HepG2 (cell line): ENCODE results near the gene SLC25A5. TPM values are rescaled to one million over a fixed set of nuclear protein-coding genes. Genes with fewer than 3 reads are reported as not detected.

ENCODE experiments used
- ATAC-seq: fragments of 200-7000 bp; cut with Tn5 transposase; 3 replicates; pipeline ENCODE4 v1.9.1; 2020; ENCODE audit warnings: mild to moderate bottlenecking, moderate library complexity
- BruUV-seq: library from RNA; stranded (reverse); fragments of 400-500 nt; replicated peaks from 2 replicates; lab custom pipeline; 2021; lab: Mats Ljungman, UMichigan
- CTCF ChIA-PET: fragments of 300-600 bp; formaldehyde crosslinking; extraction: SDS; loops from one replicate; lab custom pipeline; 2021; ENCODE audit warnings: low total read pairs, inconsistent platforms, low intra/inter-chr PET ratio; lab: Yijun Ruan, JAX
- POLR2A ChIA-PET: fragments of 350-600 bp; sonication (Branson Sonifier 250); formaldehyde crosslinking; loops from one replicate; lab custom pipeline; 2020; ENCODE audit warnings: antibody characterized with exemption, inconsistent platforms; lab: Yijun Ruan, JAX
- DNase-seq: peaks from one replicate; pipeline ENCODE4 v3.0.0-alpha.2; 2015; ENCODE audit warnings: low spot score
- FAIRE-seq: peaks from 3 replicates; lab custom pipeline; 2011; peaks lifted over from hg19 to GRCh38; lab: Jason Lieb, UNC
- H2AFZ ChIP-seq: one replicate; pipeline ENCODE4 v1.6.1; 2011; ENCODE audit warnings: low read length, inconsistent platforms
- H3K27ac ChIP-seq: fragments of 300-600 bp; 3 replicates; pipeline ENCODE4 v1.8.0; 2011; ENCODE audit warnings: mixed run types, mild to moderate bottlenecking, mixed read lengths, low read length, inconsistent platforms; ENCODE audit not compliant: insufficient read depth; ENCODE audit errors: extremely low read length
- H3K27me3 ChIP-seq, 2 experiments: fragments of 200-600 bp in 1 of 2; 2 replicates in 1 of 2; 3 replicates in 1 of 2; pipeline versions ENCODE4 v1.6.0 to v1.8.0; 2011; ENCODE audit warnings: low read length in 2 of 2, mild to moderate bottlenecking in 2 of 2, moderate library complexity in 2 of 2, inconsistent platforms in 1 of 2; ENCODE audit not compliant: insufficient read depth in 2 of 2, control insufficient read depth in 1 of 2
- H3K36me3 ChIP-seq, 2 experiments: fragments of 200-600 bp in 1 of 2; replicated peaks in 1 of 2; 2 replicates in 1 of 2; 3 replicates in 1 of 2; pipeline versions ENCODE4 v1.5.1 to v1.8.0; 2011; ENCODE audit warnings: low read length in 2 of 2, inconsistent platforms in 1 of 2; ENCODE audit not compliant: insufficient read depth in 2 of 2, control insufficient read depth in 1 of 2
- H3K4me1 ChIP-seq: 2 replicates; pipeline ENCODE4 v1.5.1; 2012; ENCODE audit warnings: low read length, inconsistent platforms; ENCODE audit not compliant: insufficient read depth
- H3K4me2 ChIP-seq: 2 replicates; pipeline ENCODE4 v1.6.0; 2011; ENCODE audit warnings: low read depth, low read length, inconsistent platforms
- H3K4me3 ChIP-seq, 3 experiments: fragments of 200-600 bp in 1 of 3; sonication (generic), shearing (Covaris generic) in 1 of 3; replicated peaks in 1 of 3; 2 replicates each; pipeline ENCODE4 v1.5.1; 2011 to 2016; ENCODE audit warnings: low read length in 3 of 3, inconsistent platforms in 2 of 3, low read depth in 2 of 3, mild to moderate bottlenecking in 2 of 3, control low read depth in 1 of 3, mixed read lengths in 1 of 3; ENCODE audit not compliant: insufficient read depth in 1 of 3
- H3K79me2 ChIP-seq: one replicate; pipeline ENCODE4 v1.6.1; 2011; ENCODE audit warnings: low read length, inconsistent platforms; ENCODE audit not compliant: insufficient read depth
- H3K9ac ChIP-seq: 2 replicates; pipeline ENCODE4 v1.6.0; 2011; ENCODE audit warnings: mild to moderate bottlenecking, low read depth, low read length, inconsistent platforms; ENCODE audit not compliant: insufficient read depth
- H3K9me3 ChIP-seq: 2 replicates; pipeline ENCODE4 v1.5.1; 2012; ENCODE audit warnings: mild to moderate bottlenecking, low read length
- H4K20me1 ChIP-seq: 2 replicates; pipeline ENCODE4 v1.6.0; 2011; ENCODE audit warnings: inconsistent platforms, mild to moderate bottlenecking, low read length, moderate library complexity; ENCODE audit not compliant: insufficient read depth
- CREB3 ChIP-seq: sonication (generic); formaldehyde crosslinking; IDR thresholded peaks from 2 replicates; pipeline ENCODE4 v1.5.0; 2020; ENCODE audit warnings: missing genetic modification reagents
- MED1 ChIP-seq: sonication (generic); formaldehyde crosslinking; IDR thresholded peaks from 2 replicates; pipeline ENCODE4 v1.4.0; 2020; ENCODE audit warnings: missing genetic modification reagents
- MED8 ChIP-seq: sonication (generic); formaldehyde crosslinking; IDR thresholded peaks from 2 replicates; pipeline ENCODE4 v1.8.1; 2023; ENCODE audit warnings: mild to moderate bottlenecking, missing genetic modification reagents; ENCODE audit not compliant: insufficient replicate concordance
- PTBP1 ChIP-seq: fragments of 200-400 bp; formaldehyde crosslinking; IDR thresholded peaks from 2 replicates; pipeline ENCODE4 v1.6.1; 2018; ENCODE audit warnings: low read length, low read depth; ENCODE audit not compliant: poor library complexity, severe bottlenecking
- SP1 ChIP-seq, 2 experiments: fragments of 450-650 bp in 1 of 2; sonication (generic) in 1 of 2; formaldehyde crosslinking in 1 of 2; IDR thresholded peaks; 2 replicates each; pipeline versions ENCODE4 v1.4.0 to v1.6.1; 2016 to 2020; ENCODE audit warnings: missing genetic modification reagents in 1 of 2
- SRF ChIP-seq: IDR thresholded peaks from 2 replicates; pipeline ENCODE4 v1.6.1; 2011; ENCODE audit warnings: mild to moderate bottlenecking, low read depth, low read length, moderate library complexity
- TOE1 ChIP-seq: sonication (generic); formaldehyde crosslinking; IDR thresholded peaks from 2 replicates; pipeline ENCODE4 v1.4.0; 2020; ENCODE audit warnings: mild to moderate bottlenecking, missing genetic modification reagents
- ZNF230 ChIP-seq: sonication (generic); formaldehyde crosslinking; IDR thresholded peaks from 2 replicates; pipeline ENCODE4 v1.4.0; 2020; ENCODE audit warnings: mild to moderate bottlenecking, missing genetic modification reagents
- ZNF232 ChIP-seq: sonication (generic); formaldehyde crosslinking; IDR thresholded peaks from 2 replicates; pipeline ENCODE4 v1.4.0; 2020; ENCODE audit warnings: missing genetic modification reagents, borderline replicate concordance
- ZNF317 ChIP-seq: sonication (generic); formaldehyde crosslinking; IDR thresholded peaks from 2 replicates; pipeline ENCODE4 v1.5.0; 2020; ENCODE audit warnings: mild to moderate bottlenecking, missing genetic modification reagents
- ZNF547 ChIP-seq: sonication (generic); formaldehyde crosslinking; IDR thresholded peaks from 2 replicates; pipeline ENCODE4 v1.5.1; 2020; ENCODE audit warnings: mild to moderate bottlenecking, missing genetic modification reagents
- ZNF569 ChIP-seq: sonication (generic); formaldehyde crosslinking; IDR thresholded peaks from 2 replicates; pipeline ENCODE4 v1.5.0; 2020; ENCODE audit warnings: mild to moderate bottlenecking, missing genetic modification reagents, moderate library complexity, borderline replicate concordance
- ZNF75D ChIP-seq: sonication (generic); formaldehyde crosslinking; IDR thresholded peaks from 2 replicates; pipeline ENCODE4 v1.8.1; 2023; ENCODE audit warnings: missing genetic modification reagents, mild to moderate bottlenecking, borderline replicate concordance
- ZNF777 ChIP-seq: sonication (generic); formaldehyde crosslinking; IDR thresholded peaks from 2 replicates; pipeline ENCODE4 v1.4.0; 2020; ENCODE audit warnings: missing genetic modification reagents
- ZNF782 ChIP-seq: sonication (generic); formaldehyde crosslinking; IDR thresholded peaks from 2 replicates; pipeline ENCODE4 v1.4.0; 2020; ENCODE audit warnings: missing genetic modification reagents, mild to moderate bottlenecking, borderline replicate concordance
- WGBS: methylation state at CpG from one replicate; pipeline ENCODE4 v1.1.6; 2017; ENCODE audit warnings: low lambda C conversion rate; 5-methylcytosine and 5-hydroxymethylcytosine counted together
- in situ Hi-C: cut with HindIII; loops from 2 replicates; pipeline ENCODE4 v1.10.0; 2017; ENCODE audit warnings: low pct_unique_long_range_greater_than_20kb; ENCODE audit not compliant: extremely low pct_ligation_motif_present
- intact Hi-C: fragments of 100-400 bp; cut with micrococcal nuclease; formaldehyde crosslinking; loops from one replicate; pipeline ENCODE4 v1.10.0; 2022; ENCODE audit not compliant: unreplicated experiment
- polyA plus RNA-seq, 8 experiments: library from polyadenylated mRNA; depleted of rRNA in 3 of 8; stranded (reverse) in 7 of 8; unstranded in 1 of 8; fragments of >200 nt; fragmentation: Illumina TruSeq in 4 of 8; extraction: Trizol in 4 of 8; gene quantifications; 2 replicates each; pipeline versions ENCODE4 v1.2.1 to v1.2.3, GENCODE V29; 2011 to 2016; ENCODE audit warnings: low read depth in 4 of 8, missing spikeins in 1 of 8, mixed read lengths in 1 of 8; ENCODE audit not compliant: insufficient read depth in 1 of 8
- total RNA-seq, 5 experiments: library from RNA; depleted of rRNA; stranded (reverse); fragments of >200 nt; fragmentation: Illumina TruSeq; extraction: Trizol; gene quantifications; 2 replicates each; pipeline ENCODE4 v1.2.3, GENCODE V29; 2016; ENCODE audit warnings: low read depth in 1 of 5

SLC25A5 gene
- total and polyA plus RNA-seq, 2 of the 13 experiments (the other 11 are each of a cell fraction or from before 2014, with no cell fraction given) = 300 to 402 TPM

GRCh38 chrX:119474615-119475388 is 6.6 kb downstream of the SLC25A5 start:
- CTCF ChIA-PET = no interaction called here
- H4K20me1 ChIP-seq = peaks cover 8% of the 10 kb centered on the region
- no peak for ATAC-seq
- WGBS = 77% methylated on average over 17 of the region's 23 CpGs
- no TSS peak for BruUV-seq
- H3K36me3 ChIP-seq = peaks cover 2 to 14% of the 10 kb centered on the region in 2 experiments; a peak in 4 of 5 replicates
- no peak for TF ChIP-seq ZNF317 (CRISPR knock-in tag)
- TF ChIP-seq CREB3 (CRISPR knock-in tag) = no peak
- TF ChIP-seq ZNF232 = no peak
- no peak for TF ChIP-seq SP1 (IDR thresholded peaks at IDR 0.05)
- no peak for TF ChIP-seq SP1 (CRISPR knock-in tag; IDR thresholded peaks at IDR 0.05)
- no peak for TF ChIP-seq ZNF75D (CRISPR knock-in tag)
- no peak for TF ChIP-seq ZNF782 (CRISPR knock-in tag)
- no peak for TF ChIP-seq ZNF777
- TF ChIP-seq TOE1 (CRISPR knock-in tag) = no peak
- no peak for TF ChIP-seq ZNF547 (CRISPR knock-in tag)
- TF ChIP-seq ZNF569 (CRISPR knock-in tag) = no peak
- TF ChIP-seq SRF = no peak
- TF ChIP-seq MED8 (CRISPR knock-in tag) = no peak
- TF ChIP-seq PTBP1 = no peak
- no peak for TF ChIP-seq MED1 (CRISPR knock-in tag)
- TF ChIP-seq ZNF230 = no peak
- no peaks in the 10 kb centered on the region for H3K27me3 ChIP-seq
- peaks cover 47% of the 10 kb centered on the region for H3K4me1 ChIP-seq
- FAIRE-seq = no peak
- no peaks in the 10 kb centered on the region for H3K9me3 ChIP-seq
- DNase-seq = no peak
- in situ Hi-C loops (no loop called here), intact Hi-C loops (no loop called here)
- H3K4me2 ChIP-seq = no peak overlapping the region
- H3K9ac ChIP-seq = no peak overlapping the region
- POLR2A ChIA-PET = no interaction called here
- no peak overlapping the region for H2AFZ ChIP-seq
- no peak overlapping the region for H3K4me3 ChIP-seq
- no peak overlapping the region for H3K27ac ChIP-seq
- H3K79me2 ChIP-seq = peaks cover 3% of the 10 kb centered on the region
